Left ventricle myocardium inferior (tissue), 1 donor: ENCODE data around the gene EBF4. TPM values are rescaled to one million over a fixed set of nuclear protein-coding genes. Genes with fewer than 3 reads are reported as not detected.

Experiments used
- DNase-seq: peaks from one replicate; pipeline ENCODE4 v3.0.0-alpha.2; 2020
- H3K27ac ChIP-seq: fragments of 200-600 bp; replicated peaks from 2 replicates; pipeline ENCODE4 v1.8.0; 2021
- H3K27me3 ChIP-seq: fragments of 200-600 bp; 2 replicates; pipeline ENCODE4 v1.8.0; 2021; ENCODE audit warnings: low read depth
- H3K36me3 ChIP-seq: fragments of 200-600 bp; 2 replicates; pipeline ENCODE4 v1.8.0; 2021
- H3K4me1 ChIP-seq: fragments of 200-600 bp; 2 replicates; pipeline ENCODE4 v1.8.0; 2021
- H3K4me3 ChIP-seq: fragments of 200-600 bp; 2 replicates; pipeline ENCODE4 v1.8.0; 2021; ENCODE audit warnings: mild to moderate bottlenecking, moderate library complexity
- H3K9me3 ChIP-seq: fragments of 200-600 bp; replicated peaks from 2 replicates; pipeline ENCODE4 v1.8.0; 2021
- CTCF ChIP-seq: fragments of 200-600 bp; IDR thresholded peaks from 2 replicates; pipeline ENCODE4 v1.8.0; 2021; ENCODE audit warnings: antibody characterized with exemption, mild to moderate bottlenecking, borderline replicate concordance
- intact Hi-C: fragments of 100-400 bp; cut with micrococcal nuclease; formaldehyde crosslinking; loops from one replicate; pipeline ENCODE4 v1.11.0; 2022
- total RNA-seq: library from RNA; stranded (reverse); fragmentation: NEBNext Ultra II Directional; extraction: Animal tissue kit (Norgen Biotek cat#: 25700); gene quantifications from one replicate; pipeline ENCODE4 v1.2.1, GENCODE V29; 2021
- donor health status: DM: no; HTN: yes; CAD: no; lungs with severe emphysema.

Gene EBF4
- total RNA-seq, 1 donor from 2014 or later = 4.9 TPM

DNA sequence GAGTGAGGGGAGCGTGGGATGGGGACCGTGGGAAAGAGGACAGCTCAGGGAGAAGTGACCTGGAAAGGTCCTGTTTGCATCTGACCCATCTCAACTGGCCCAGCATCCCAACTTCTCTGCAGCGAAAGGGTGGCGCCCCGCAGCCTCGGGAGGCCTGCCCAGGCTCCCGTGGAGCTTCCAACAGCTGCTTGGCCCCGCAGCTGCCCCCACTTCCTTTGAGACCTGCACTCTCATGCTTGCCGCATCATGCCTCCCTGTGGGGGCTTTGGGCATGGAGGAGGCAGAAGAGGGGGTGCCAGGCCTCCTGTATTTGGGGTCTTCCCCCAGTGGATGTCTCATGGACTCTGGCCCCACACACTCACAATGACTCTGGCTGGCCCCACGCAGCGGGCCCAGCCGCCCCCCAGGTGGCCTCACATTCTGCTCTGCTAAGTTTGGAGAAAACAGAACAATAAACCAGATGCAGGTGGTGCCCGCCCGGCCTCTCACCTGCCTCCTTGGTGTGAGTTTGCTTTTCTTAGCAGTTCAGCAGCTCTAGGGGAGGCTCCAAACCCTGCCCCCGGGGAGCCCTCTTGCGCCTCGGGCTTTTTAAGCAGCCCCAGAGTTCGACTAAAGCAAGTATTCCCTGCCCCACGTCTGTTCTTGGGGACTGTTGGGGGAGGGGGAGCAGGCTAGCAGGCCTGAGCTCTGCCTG, 67.2 kb downstream of the EBF4 start:
- Histone ChIP-seq H3K27ac (no peak overlapping the region), H3K9me3 (no peaks in the 10 kb centered on the region), H3K36me3 (no peaks in the 10 kb centered on the region), H3K4me3 (no peak overlapping the region), H3K27me3 (peaks cover 97% of the 10 kb centered on the region), H3K4me1 (no peaks in the 10 kb centered on the region)
- TF ChIP-seq CTCF = no peak
- intact Hi-C loops = no loop called here
- no peak for DNase-seq

- H3K9me3 ChIP-seq = no peaks in the 10 kb centered on the region
- intact Hi-C loops = no loop called here
- DNase-seq = no peak
- no peaks in the 10 kb centered on the region for H3K4me1 ChIP-seq
- H3K27ac ChIP-seq = no peak overlapping the region
- TF ChIP-seq CTCF = no peak
- H3K27me3 ChIP-seq = peaks cover 97% of the 10 kb centered on the region
- no peak overlapping the region for H3K4me3 ChIP-seq
- no peaks in the 10 kb centered on the region for H3K36me3 ChIP-seq
Measured at GRCh38 chr20:2760297-2760951, 67.8 kb downstream of the EBF4 start.

DNA sequence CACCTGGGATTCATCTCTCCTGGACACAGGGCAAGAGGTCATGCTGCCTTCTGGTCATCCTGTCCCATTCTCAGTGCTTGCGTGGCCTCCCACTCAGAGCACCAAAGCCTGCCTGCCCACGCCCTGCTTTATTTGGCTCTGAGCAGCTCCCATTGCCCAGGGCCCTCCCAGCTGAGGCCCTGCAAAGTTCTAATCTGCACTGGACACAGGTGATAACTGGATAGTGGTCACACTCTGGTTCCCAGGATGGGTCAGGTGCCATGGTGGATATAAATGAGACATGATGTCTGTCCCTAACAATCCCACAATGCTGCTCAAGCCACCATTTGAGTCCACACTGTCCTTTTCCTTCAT, 68.3 kb downstream of the EBF4 start:
- peaks cover 97% of the 10 kb centered on the region for H3K27me3 ChIP-seq
- H3K27ac ChIP-seq = no peak overlapping the region
- no peaks in the 10 kb centered on the region for H3K4me1 ChIP-seq
- no peaks in the 10 kb centered on the region for H3K9me3 ChIP-seq
- no peaks in the 10 kb centered on the region for H3K36me3 ChIP-seq
- no peak for DNase-seq
- intact Hi-C loops = no loop called here
- no peak overlapping the region for H3K4me3 ChIP-seq
- no peak for TF ChIP-seq CTCF

GRCh38 chr20:2761885-2762284, 69.3 kb downstream of the EBF4 start:
- intact Hi-C loops = no loop called here
- Histone ChIP-seq H3K4me1 (no peaks in the 10 kb centered on the region), H3K36me3 (no peaks in the 10 kb centered on the region), H3K27me3 (peaks cover 97% of the 10 kb centered on the region), H3K27ac (no peak overlapping the region), H3K4me3 (no peak overlapping the region), H3K9me3 (no peaks in the 10 kb centered on the region)
- no peak for DNase-seq
- no peak for TF ChIP-seq CTCF

- intact Hi-C loops = no loop called here
- Histone ChIP-seq H3K27ac (no peak overlapping the region), H3K4me3 (no peak overlapping the region), H3K9me3 (no peaks in the 10 kb centered on the region), H3K36me3 (no peaks in the 10 kb centered on the region), H3K4me1 (no peaks in the 10 kb centered on the region), H3K27me3 (peaks cover 95% of the 10 kb centered on the region)
- TF ChIP-seq CTCF = no peak
- DNase-seq = no peak
Measured at GRCh38 chr20:2762578-2763131, 70.1 kb downstream of the EBF4 start.
